Gastroesophageal sphincter (tissue), 4 donors: ENCODE measurements around the gene GRB7. TPM values are rescaled to one million over a fixed set of nuclear protein-coding genes. Genes with fewer than 3 reads are reported as not detected.

ENCODE experiments used
- ATAC-seq: fragments of 150-250 bp; one replicate; pipeline ENCODE4 v1.9.1; 2016; ENCODE audit warnings: mild to moderate bottlenecking, moderate library complexity
- H3K27ac ChIP-seq, 4 donors: fragments of 200-600 bp; sonication (generic) in 3 of 4; 1 replicate in 3 of 4; 2 replicates in 1 of 4; pipeline ENCODE4 v1.5.1; 2016 to 2019
- H3K27me3 ChIP-seq: fragments of 200-600 bp; sonication (generic); one replicate; pipeline ENCODE4 v1.5.1; 2019
- H3K36me3 ChIP-seq, 2 donors: fragments of 200-600 bp; sonication (generic); one replicate each; pipeline ENCODE4 v1.5.1; 2019; ENCODE audit warnings: control low read depth in 1 of 2
- H3K4me1 ChIP-seq, 3 donors: fragments of 200-600 bp; sonication (generic); 1 replicate in 2 of 3; 2 replicates in 1 of 3; pipeline ENCODE4 v1.5.1; 2016 to 2019; ENCODE audit warnings: control low read depth in 2 of 3
- H3K4me3 ChIP-seq, 2 donors: fragments of 200-600 bp; sonication (generic); one replicate each; pipeline ENCODE4 v1.5.1; 2019; ENCODE audit warnings: mild to moderate bottlenecking in 1 of 2, moderate library complexity in 1 of 2
- H3K9me3 ChIP-seq, 3 donors: fragments of 200-600 bp; sonication (generic); one replicate each; pipeline ENCODE4 v1.5.1; 2017 to 2019; ENCODE audit warnings: control low read depth in 2 of 3
- CTCF ChIP-seq, 4 experiments: fragments of 200-600 bp in 2 of 4; fragments of 450-650 bp in 2 of 4; sonication (generic) in 1 of 4; IDR thresholded peaks; one replicate each; pipeline ENCODE4 v1.5.1; 2017 to 2019; ENCODE audit warnings: antibody characterized with exemption in 4 of 4, mild to moderate bottlenecking in 2 of 4, moderate library complexity in 2 of 4
- EP300 ChIP-seq: sonication (generic); formaldehyde crosslinking; IDR thresholded peaks from one replicate; pipeline ENCODE4 v1.6.1; 2017; ENCODE audit warnings: antibody characterized with exemption, mild to moderate bottlenecking
- POLR2A ChIP-seq, 2 donors: fragments of 450-650 bp; IDR thresholded peaks; one replicate each; pipeline ENCODE4 v1.6.1; 2017; ENCODE audit warnings: antibody characterized with exemption in 2 of 2, mild to moderate bottlenecking in 2 of 2, moderate library complexity in 1 of 2
- POLR2AphosphoS5 ChIP-seq: sonication (generic); formaldehyde crosslinking; IDR thresholded peaks from one replicate; pipeline ENCODE4 v1.6.1; 2017; ENCODE audit warnings: antibody characterized with exemption
- WGBS, 2 donors: methylation state at CpG; one replicate each; pipeline ENCODE4 v1.1.5; 2018; ENCODE audit warnings: low coverage in 1 of 2; 5-methylcytosine and 5-hydroxymethylcytosine counted together
- total RNA-seq, 4 donors: library from RNA; depleted of rRNA; stranded (reverse); fragments of >200 nt; gene quantifications; one replicate each; pipeline ENCODE4 v1.1.0, GENCODE V29; 2016

GRB7 gene
- total RNA-seq, 4 donors from 2014 or later, result 0.85 to 5.8 TPM; not detected in 2

DNA sequence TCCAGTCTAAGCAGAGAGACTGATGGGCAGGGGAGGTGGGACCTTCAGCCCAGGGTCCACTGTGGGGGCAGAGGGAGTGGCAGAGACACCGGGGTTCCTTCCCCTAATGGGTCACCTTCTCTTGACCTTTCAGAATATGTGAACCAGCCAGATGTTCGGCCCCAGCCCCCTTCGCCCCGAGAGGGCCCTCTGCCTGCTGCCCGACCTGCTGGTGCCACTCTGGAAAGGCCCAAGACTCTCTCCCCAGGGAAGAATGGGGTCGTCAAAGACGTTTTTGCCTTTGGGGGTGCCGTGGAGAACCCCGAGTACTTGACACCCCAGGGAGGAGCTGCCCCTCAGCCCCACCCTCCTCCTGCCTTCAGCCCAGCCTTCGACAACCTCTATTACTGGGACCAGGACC lies 10.2 kb upstream of the GRB7 start:
- Histone ChIP-seq H3K4me1 (peaks cover 0 to 24% (median 5%) of the 10 kb centered on the region in 3 donors), H3K27ac (no peak overlapping the region), H3K36me3 (peaks cover 0 to 63% of the 10 kb centered on the region in 2 donors), H3K9me3 (no peaks in the 10 kb centered on the region), H3K27me3 (no peaks in the 10 kb centered on the region), H3K4me3 (no peak overlapping the region)
- ATAC-seq, result no peak
- 20% methylated on average over 2 of the region's 10 CpGs; no CpG with 5 or more reads in 1 of the 2 donors for WGBS, 2 donors
- TF ChIP-seq EP300 (no peak), CTCF (IDR thresholded peaks at IDR 0.05) (no peak), POLR2A (IDR thresholded peaks at IDR 0.05) (no peak), POLR2AphosphoS5 (no peak)

GRCh38 chr17:39729280-39729851 lies 8.4 kb upstream of the GRB7 start:
- WGBS, 2 donors, result 57 to 73% methylated on average over 2 to 3 of the region's 6 CpGs
- no peaks in the 10 kb centered on the region for H3K27me3 ChIP-seq
- H3K4me3 ChIP-seq, result peak overlapping the region; percentile 79 to 82
- H3K36me3 ChIP-seq, result peaks cover 0 to 50% of the 10 kb centered on the region in 2 donors
- H3K4me1 ChIP-seq, result peaks cover 0 to 24% (median 5%) of the 10 kb centered on the region in 3 donors
- TF ChIP-seq POLR2AphosphoS5, result no peak
- no peak for TF ChIP-seq CTCF (IDR thresholded peaks at IDR 0.05)
- no peak for TF ChIP-seq EP300
- TF ChIP-seq POLR2A (IDR thresholded peaks at IDR 0.05), result no peak
- H3K9me3 ChIP-seq, result no peaks in the 10 kb centered on the region
- ATAC-seq, result no peak
- H3K27ac ChIP-seq, result peak overlapping the region in 3 of 4 donors; percentile 88 to 94 (median 91)

- Histone ChIP-seq H3K9me3 (no peaks in the 10 kb centered on the region), H3K4me1 (peaks cover 0 to 24% (median 5%) of the 10 kb centered on the region in 3 donors)
- WGBS, 2 donors, result 0 to 4% methylated on average over 4 to 5 of the region's 65 CpGs
Measured at GRCh38 chr17:39730095-39730921, 7.4 kb upstream of the GRB7 start, which contains the start of gene MIEN1. MIEN1 (minus strand) TSS chr17:39730532; CDS start chr17:39730495, 37 bp downstream.

DNA sequence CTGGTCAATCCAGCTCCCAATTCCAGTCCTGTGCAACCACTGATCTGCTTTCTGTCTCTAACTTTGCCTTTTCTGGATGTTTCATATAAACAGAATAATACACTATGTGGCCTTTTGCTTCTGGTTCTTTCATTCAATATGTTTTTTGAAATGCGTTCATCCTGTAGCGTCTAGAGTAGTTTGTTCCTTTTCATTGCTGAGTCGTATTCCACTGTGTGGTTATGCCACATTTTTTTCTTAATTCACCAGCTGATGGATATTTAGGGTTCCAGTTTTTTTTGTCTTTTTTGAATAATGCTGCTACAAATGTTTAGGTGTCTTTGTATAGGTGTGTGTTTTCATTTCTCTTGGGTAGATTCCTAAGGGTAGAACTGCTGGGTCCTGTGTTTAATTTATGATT lies 5.2 kb upstream of the GRB7 start:
- Histone ChIP-seq H3K27ac (no peak overlapping the region), H3K4me3 (no peak overlapping the region), H3K36me3 (peaks cover 0 to 18% of the 10 kb centered on the region in 2 donors), H3K27me3 (peaks cover 22% of the 10 kb centered on the region), H3K4me1 (peaks cover 0 to 28% (median 5%) of the 10 kb centered on the region in 3 donors), H3K9me3 (no peaks in the 10 kb centered on the region)
- TF ChIP-seq POLR2A (IDR thresholded peaks at IDR 0.05) (no peak), POLR2AphosphoS5 (no peak), EP300 (no peak), CTCF (IDR thresholded peaks at IDR 0.05) (no peak)
- 87 to 100% methylated on average over 3 of the region's 3 CpGs for WGBS, 2 donors
- ATAC-seq, result no peak

More at GRCh38 chr17:39730095-39730921, 7.4 kb upstream of the GRB7 start, which contains the start of gene MIEN1:
- Histone ChIP-seq H3K27ac (peak within 1 kb of the TSS; percentile 80 to 94 (median 90)), H3K27me3 (no peaks in the 10 kb centered on the region), H3K36me3 (peaks cover 0 to 40% of the 10 kb centered on the region in 2 donors), H3K4me3 (peak within 1 kb of the TSS; percentile 79 to 82)
- ATAC-seq, result peak; percentile 97
- peak in 3 of 4 experiments; percentile 89 to 95 (median 93) for TF ChIP-seq CTCF (IDR thresholded peaks at IDR 0.05)
- TF ChIP-seq EP300, result no peak
- TF ChIP-seq POLR2A (IDR thresholded peaks at IDR 0.05), result peak; percentile 82 to 90
- TF ChIP-seq POLR2AphosphoS5, result peak; percentile 92
